K562 (cell line): ENCODE data around the gene AMPD1. TPM values are rescaled to one million over a fixed set of nuclear protein-coding genes. Genes with fewer than 3 reads are reported as not detected.
A peak's percentile ranks its signal among the peaks of the same experiment; 100 is the strongest.

ENCODE experiments used
- ATAC-seq: fragments of 200-7000 bp; cut with Tn5 transposase; 3 replicates; pipeline ENCODE4 v1.9.1; 2020; ENCODE audit warnings: moderate library complexity
- BruUV-seq: library from RNA; stranded (reverse); fragments of 400-500 nt; replicated peaks from 2 replicates; lab custom pipeline; 2021; lab: Mats Ljungman, UMichigan
- CTCF ChIA-PET: fragments of 300-600 bp; formaldehyde crosslinking; extraction: SDS; loops from one replicate; lab custom pipeline; 2021; ENCODE audit warnings: low intra/inter-chr PET ratio; lab: Yijun Ruan, JAX
- POLR2A ChIA-PET: fragments of 300-600, 350-650 bp; sonication (Branson Sonifier 250); formaldehyde crosslinking; extraction: SDS; loops from one replicate; lab custom pipeline; 2021; ENCODE audit warnings: antibody characterized with exemption, inconsistent platforms; lab: Yijun Ruan, JAX
- DNase-seq, 4 experiments: peaks; one replicate each; pipeline versions ENCODE4 v3.0.0 to v3.0.0-alpha.2; 2011 to 2018; ENCODE audit warnings: low spot score in 3 of 4, mixed read lengths in 3 of 4; ENCODE audit errors: extremely low read depth in 1 of 4
- FAIRE-seq: peaks from 2 replicates; lab custom pipeline; 2011; peaks lifted over from hg19 to GRCh38; lab: Jason Lieb, UNC
- H2AFZ ChIP-seq: 2 replicates; pipeline ENCODE4 v1.6.0; 2011; ENCODE audit warnings: low read depth, low read length, control low read depth, inconsistent platforms
- H3K27ac ChIP-seq: fragments of 200-600 bp; 3 replicates; pipeline ENCODE4 v1.8.0; 2011; ENCODE audit warnings: low read depth, mild to moderate bottlenecking, control low read depth, inconsistent platforms, low read length, moderate library complexity, mixed read lengths; ENCODE audit errors: extremely low read depth
- H3K27me3 ChIP-seq, 2 experiments: fragments of 300-600 bp in 1 of 2; 2 replicates in 1 of 2; 3 replicates in 1 of 2; pipeline versions ENCODE4 v1.6.0 to v1.8.0; 2011; ENCODE audit warnings: inconsistent platforms in 2 of 2, low read length in 2 of 2, mild to moderate bottlenecking in 1 of 2, mixed read lengths in 1 of 2, moderate library complexity in 1 of 2; ENCODE audit not compliant: control insufficient read depth in 2 of 2, insufficient read depth in 2 of 2
- H3K36me3 ChIP-seq: fragments of 300-600 bp; 3 replicates; pipeline ENCODE4 v1.8.0; 2011; ENCODE audit warnings: mild to moderate bottlenecking, low read length, inconsistent platforms; ENCODE audit not compliant: control insufficient read depth, insufficient read depth
- H3K4me1 ChIP-seq, 2 experiments: fragments of 200-600 bp in 1 of 2; replicated peaks in 1 of 2; 2 replicates in 1 of 2; 3 replicates in 1 of 2; pipeline versions ENCODE4 v1.5.1 to v1.8.0; 2011; ENCODE audit warnings: inconsistent platforms in 2 of 2, low read length in 2 of 2, mild to moderate bottlenecking in 1 of 2, mixed read lengths in 1 of 2, moderate library complexity in 1 of 2; ENCODE audit not compliant: control insufficient read depth in 2 of 2, insufficient read depth in 2 of 2
- H3K4me2 ChIP-seq: 2 replicates; pipeline ENCODE4 v1.6.1; 2011; ENCODE audit warnings: low read length, control low read depth, inconsistent platforms, mixed read lengths; ENCODE audit not compliant: insufficient read depth
- H3K4me3 ChIP-seq: fragments of 200-600 bp; sonication (generic), shearing (Covaris generic); 2 replicates; pipeline ENCODE4 v1.5.1; 2016; ENCODE audit warnings: control low read depth, inconsistent platforms
- H3K79me2 ChIP-seq: fragments of 200-600 bp; 3 replicates; pipeline ENCODE4 v1.8.0; 2011; ENCODE audit warnings: low read length, inconsistent platforms; ENCODE audit not compliant: control insufficient read depth, insufficient read depth
- H3K9ac ChIP-seq, 2 experiments: 2 replicates each; pipeline versions ENCODE4 v1.6.0 to v1.6.1; 2011; ENCODE audit warnings: low read depth in 2 of 2, low read length in 2 of 2, control low read depth in 1 of 2, inconsistent platforms in 1 of 2, mild to moderate bottlenecking in 1 of 2, mixed read lengths in 1 of 2; ENCODE audit not compliant: insufficient read depth in 1 of 2
- H3K9me1 ChIP-seq: one replicate; pipeline ENCODE4 v1.6.0; 2011; ENCODE audit warnings: inconsistent platforms, mild to moderate bottlenecking, low read length, moderate library complexity; ENCODE audit not compliant: control insufficient read depth, insufficient read depth
- H3K9me3 ChIP-seq: replicated peaks from 2 replicates; pipeline ENCODE4 v1.5.1; 2011; ENCODE audit warnings: low read depth, low read length, inconsistent platforms; ENCODE audit not compliant: control insufficient read depth, insufficient read depth
- H4K20me1 ChIP-seq: replicated peaks from 2 replicates; pipeline ENCODE4 v1.6.1; 2011; ENCODE audit warnings: low read length, inconsistent platforms, mixed read lengths; ENCODE audit not compliant: control insufficient read depth, insufficient read depth
- GABPB1 ChIP-seq: sonication (generic); formaldehyde crosslinking; IDR thresholded peaks from 2 replicates; pipeline ENCODE4 v1.8.0; 2022; ENCODE audit warnings: mild to moderate bottlenecking, missing genetic modification reagents
- MAFK ChIP-seq: IDR thresholded peaks from 2 replicates; pipeline ENCODE4 v1.6.1; 2011; ENCODE audit warnings: low read length, improper control_type of control experiment
- NFIC ChIP-seq: fragments of 450-650 bp; IDR thresholded peaks from 2 replicates; pipeline ENCODE4 v1.6.1; 2017; ENCODE audit warnings: mild to moderate bottlenecking, inconsistent platforms
- ZNF696 ChIP-seq: fragments of 250-450 bp; sonication (Bioruptor Pico); conservative IDR thresholded peaks from 2 replicates; pipeline ENCODE4 v1.4.0; 2020; ENCODE audit warnings: mild to moderate bottlenecking, moderate library complexity
- WGBS: fragments of 100-300 bp; shearing (Covaris generic); methylation state at CpG from one replicate; pipeline ENCODE4 v1.1.6; 2016; ENCODE audit warnings: low coverage, mixed read lengths; ENCODE audit not compliant: insufficient coverage; ENCODE audit errors: missing lambda C conversion rate; 5-methylcytosine and 5-hydroxymethylcytosine counted together
- in situ Hi-C: fragments of 300-500 bp; cut with MboI; formaldehyde crosslinking; loops from 4 replicates; pipeline ENCODE4 v1.15.0; 2018; ENCODE audit warnings: inconsistent platforms, mixed read lengths
- intact Hi-C: fragments of 100-400 bp; cut with micrococcal nuclease; formaldehyde crosslinking; loops from 2 replicates; pipeline ENCODE4 v1.14.2; 2022
- polyA plus RNA-seq, 8 experiments: library from polyadenylated mRNA; depleted of rRNA in 4 of 8; stranded (reverse) in 5 of 8; unstranded in 3 of 8; fragments of >200 nt; fragmentation: Nextera tagmentation in 2 of 8; fragmentation: Illumina TruSeq in 1 of 8; extraction: Ambion mirVana in 2 of 8; extraction: Trizol in 1 of 8; gene quantifications; 2 replicates each; pipeline versions ENCODE4 v1.2.1 to v1.2.3, GENCODE V29; 2011 to 2014; ENCODE audit warnings: inconsistent platforms in 1 of 8, missing spikeins in 1 of 8
- total RNA-seq, 7 experiments: library from RNA; depleted of rRNA in 6 of 7; stranded (reverse); fragments of >200 nt in 6 of 7; fragmentation: Illumina TruSeq in 2 of 7; extraction: Trizol in 2 of 7; gene quantifications; 2 replicates each; pipeline versions ENCODE4 v1.2.1 to v1.2.3, GENCODE V29; 2011 to 2021; ENCODE audit warnings: low replicate concordance in 1 of 7
- TF ChIP-seq, protein P1 (sequence below), 2 experiments: fragments of 450-650 bp in 1 of 2; sonication (generic) in 1 of 2; formaldehyde crosslinking in 1 of 2; IDR thresholded peaks; 2 replicates each; pipeline versions ENCODE4 v1.7.1 to v1.9.0; 2016 to 2022; ENCODE audit warnings: inconsistent platforms in 1 of 2, mild to moderate bottlenecking in 1 of 2, missing genetic modification reagents in 1 of 2
- TF ChIP-seq, protein P2 (sequence below), 3 experiments: fragments of 200-800 bp in 1 of 3; fragments of 250-450 bp in 1 of 3; fragments of 450-650 bp in 1 of 3; sonication (Bioruptor Pico) in 1 of 3; sonication (Bioruptor generic) in 1 of 3; formaldehyde crosslinking in 1 of 3; IDR thresholded peaks; 2 replicates each; pipeline versions ENCODE4 v1.6.1 to v1.8.0; 2016 to 2022; ENCODE audit warnings: mild to moderate bottlenecking in 2 of 3, missing genetic modification characterization in 2 of 3, missing compliant biosample characterization in 1 of 3, moderate library complexity in 1 of 3

Gene AMPD1
- total and polyA plus RNA-seq, 9 of the 15 experiments (the other 6 are each of a cell fraction or from before 2014, with no cell fraction given) = 0.04 to 0.17 TPM; not detected in 7

- H2AFZ ChIP-seq = peak overlapping the region; percentile 91
- DNase-seq (peak; percentile 93 to 100 (median 98)), ATAC-seq (peak; percentile 100), FAIRE-seq (peak; percentile 75)
- BruUV-seq = no TSS peak
- peaks cover 0 to 12% of the 10 kb centered on the region in 2 experiments; a peak in 2 of 5 replicates for H3K27me3 ChIP-seq
- no peak overlapping the region for H3K27ac ChIP-seq
- no peaks in the 10 kb centered on the region for H3K9me1 ChIP-seq
- no peaks in the 10 kb centered on the region for H3K9me3 ChIP-seq
- no peaks in the 10 kb centered on the region for H4K20me1 ChIP-seq
- CTCF ChIA-PET = interaction anchor here (2.7 kb wide), 1 partner anchor 324 kb away, joined by 8 read pairs; no protein-coding TSS in a partner anchor
- peak overlapping the region in 1 of 2 experiments; percentile 85; a peak in 2 of 4 replicates for H3K9ac ChIP-seq
- POLR2A ChIA-PET = interaction anchor here (2.2 kb wide), 1 partner anchor 11 kb away, joined by 7 read pairs; no protein-coding TSS in a partner anchor
- in situ Hi-C loops = no loop called here
- H3K79me2 ChIP-seq = no peaks in the 10 kb centered on the region
- H3K4me3 ChIP-seq = peak overlapping the region; percentile 45
- peaks cover 4 to 13% of the 10 kb centered on the region in 2 experiments; a peak in 3 of 5 replicates for H3K4me1 ChIP-seq
- intact Hi-C loops = no loop called here
- WGBS = 19% methylated on average over 44 of the region's 45 CpGs
- H3K36me3 ChIP-seq = no peaks in the 10 kb centered on the region
- H3K4me2 ChIP-seq = peak overlapping the region; percentile 81
- TF ChIP-seq ZNF696 (CRISPR knock-in tag) (no peak), GABPB1 (CRISPR knock-in tag) (no peak), MAFK (no peak), NFIC (no peak; the same call in 1 of the 2 replicates)
- TF ChIP-seq, protein P1, sequence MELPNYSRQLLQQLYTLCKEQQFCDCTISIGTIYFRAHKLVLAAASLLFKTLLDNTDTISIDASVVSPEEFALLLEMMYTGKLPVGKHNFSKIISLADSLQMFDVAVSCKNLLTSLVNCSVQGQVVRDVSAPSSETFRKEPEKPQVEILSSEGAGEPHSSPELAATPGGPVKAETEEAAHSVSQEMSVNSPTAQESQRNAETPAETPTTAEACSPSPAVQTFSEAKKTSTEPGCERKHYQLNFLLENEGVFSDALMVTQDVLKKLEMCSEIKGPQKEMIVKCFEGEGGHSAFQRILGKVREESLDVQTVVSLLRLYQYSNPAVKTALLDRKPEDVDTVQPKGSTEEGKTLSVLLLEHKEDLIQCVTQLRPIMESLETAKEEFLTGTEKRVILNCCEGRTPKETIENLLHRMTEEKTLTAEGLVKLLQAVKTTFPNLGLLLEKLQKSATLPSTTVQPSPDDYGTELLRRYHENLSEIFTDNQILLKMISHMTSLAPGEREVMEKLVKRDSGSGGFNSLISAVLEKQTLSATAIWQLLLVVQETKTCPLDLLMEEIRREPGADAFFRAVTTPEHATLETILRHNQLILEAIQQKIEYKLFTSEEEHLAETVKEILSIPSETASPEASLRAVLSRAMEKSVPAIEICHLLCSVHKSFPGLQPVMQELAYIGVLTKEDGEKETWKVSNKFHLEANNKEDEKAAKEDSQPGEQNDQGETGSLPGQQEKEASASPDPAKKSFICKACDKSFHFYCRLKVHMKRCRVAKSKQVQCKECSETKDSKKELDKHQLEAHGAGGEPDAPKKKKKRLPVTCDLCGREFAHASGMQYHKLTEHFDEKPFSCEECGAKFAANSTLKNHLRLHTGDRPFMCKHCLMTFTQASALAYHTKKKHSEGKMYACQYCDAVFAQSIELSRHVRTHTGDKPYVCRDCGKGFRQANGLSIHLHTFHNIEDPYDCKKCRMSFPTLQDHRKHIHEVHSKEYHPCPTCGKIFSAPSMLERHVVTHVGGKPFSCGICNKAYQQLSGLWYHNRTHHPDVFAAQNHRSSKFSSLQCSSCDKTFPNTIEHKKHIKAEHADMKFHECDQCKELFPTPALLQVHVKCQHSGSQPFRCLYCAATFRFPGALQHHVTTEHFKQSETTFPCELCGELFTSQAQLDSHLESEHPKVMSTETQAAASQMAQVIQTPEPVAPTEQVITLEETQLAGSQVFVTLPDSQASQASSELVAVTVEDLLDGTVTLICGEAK (IDR thresholded peaks at IDR 0.05) = no peak
- TF ChIP-seq, protein P1 (CRISPR knock-in tag; IDR thresholded peaks at IDR 0.05) = no peak
- TF ChIP-seq, protein P2, sequence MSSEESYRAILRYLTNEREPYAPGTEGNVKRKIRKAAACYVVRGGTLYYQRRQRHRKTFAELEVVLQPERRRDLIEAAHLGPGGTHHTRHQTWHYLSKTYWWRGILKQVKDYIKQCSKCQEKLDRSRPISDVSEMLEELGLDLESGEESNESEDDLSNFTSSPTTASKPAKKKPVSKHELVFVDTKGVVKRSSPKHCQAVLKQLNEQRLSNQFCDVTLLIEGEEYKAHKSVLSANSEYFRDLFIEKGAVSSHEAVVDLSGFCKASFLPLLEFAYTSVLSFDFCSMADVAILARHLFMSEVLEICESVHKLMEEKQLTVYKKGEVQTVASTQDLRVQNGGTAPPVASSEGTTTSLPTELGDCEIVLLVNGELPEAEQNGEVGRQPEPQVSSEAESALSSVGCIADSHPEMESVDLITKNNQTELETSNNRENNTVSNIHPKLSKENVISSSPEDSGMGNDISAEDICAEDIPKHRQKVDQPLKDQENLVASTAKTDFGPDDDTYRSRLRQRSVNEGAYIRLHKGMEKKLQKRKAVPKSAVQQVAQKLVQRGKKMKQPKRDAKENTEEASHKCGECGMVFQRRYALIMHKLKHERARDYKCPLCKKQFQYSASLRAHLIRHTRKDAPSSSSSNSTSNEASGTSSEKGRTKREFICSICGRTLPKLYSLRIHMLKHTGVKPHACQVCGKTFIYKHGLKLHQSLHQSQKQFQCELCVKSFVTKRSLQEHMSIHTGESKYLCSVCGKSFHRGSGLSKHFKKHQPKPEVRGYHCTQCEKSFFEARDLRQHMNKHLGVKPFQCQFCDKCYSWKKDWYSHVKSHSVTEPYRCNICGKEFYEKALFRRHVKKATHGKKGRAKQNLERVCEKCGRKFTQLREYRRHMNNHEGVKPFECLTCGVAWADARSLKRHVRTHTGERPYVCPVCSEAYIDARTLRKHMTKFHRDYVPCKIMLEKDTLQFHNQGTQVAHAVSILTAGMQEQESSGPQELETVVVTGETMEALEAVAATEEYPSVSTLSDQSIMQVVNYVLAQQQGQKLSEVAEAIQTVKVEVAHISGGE (CRISPR knock-in tag; IDR thresholded peaks at IDR 0.05) = peak in 1 of 3 experiments; percentile 88; a peak in 2 of 6 replicates
Observed at GRCh38 chr1:114670083-114671010, 25.0 kb downstream of the AMPD1 start.
